GM18517 (cell line): ENCODE results near the gene PANK4.
"Not testable (repeated sequence)": the region's sequence is repeated elsewhere in the genome, so short reads cannot be mapped to it uniquely, and the experiment has no call there.

ENCODE experiments used
- ATAC-seq: cut with Tn5 transposase; IDR thresholded peaks from one replicate; pipeline ENCODE4 v1.9.1; 2021; ENCODE audit warnings: mild to moderate bottlenecking, moderate library complexity; ENCODE audit not compliant: unreplicated experiment

PANK4 gene

DNA sequence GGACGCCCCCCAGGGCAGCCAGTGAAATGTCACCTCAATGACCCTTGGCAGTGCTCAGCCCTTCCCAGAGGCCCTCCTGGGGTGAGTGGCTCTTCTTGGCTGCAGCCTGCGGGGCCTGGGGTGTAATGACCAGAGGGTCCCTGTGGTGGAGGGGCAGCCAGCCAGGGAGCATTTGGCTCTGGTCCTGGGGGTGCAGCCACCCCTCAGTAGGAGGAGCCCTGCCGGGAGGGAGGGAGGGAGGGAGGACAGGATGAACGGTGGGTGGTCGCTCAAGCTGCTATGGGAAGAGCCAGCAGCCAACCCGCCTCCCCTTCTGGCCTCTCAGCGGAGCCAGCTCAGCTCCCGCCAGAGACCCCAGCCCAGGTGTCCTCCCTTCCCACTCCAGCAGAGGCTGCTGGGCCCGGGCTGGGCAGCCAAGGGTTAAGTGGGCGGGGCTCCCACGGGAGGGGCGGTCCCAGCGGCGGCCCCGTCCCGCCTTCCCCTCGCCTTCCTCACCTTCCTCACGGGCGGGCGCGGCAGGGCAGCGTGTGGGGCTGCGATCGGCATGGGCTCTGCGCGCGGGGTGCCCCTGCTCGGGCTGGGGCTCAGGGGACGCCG lies 59.3 kb downstream of the PANK4 start:
- ATAC-seq, result no peak

DNA sequence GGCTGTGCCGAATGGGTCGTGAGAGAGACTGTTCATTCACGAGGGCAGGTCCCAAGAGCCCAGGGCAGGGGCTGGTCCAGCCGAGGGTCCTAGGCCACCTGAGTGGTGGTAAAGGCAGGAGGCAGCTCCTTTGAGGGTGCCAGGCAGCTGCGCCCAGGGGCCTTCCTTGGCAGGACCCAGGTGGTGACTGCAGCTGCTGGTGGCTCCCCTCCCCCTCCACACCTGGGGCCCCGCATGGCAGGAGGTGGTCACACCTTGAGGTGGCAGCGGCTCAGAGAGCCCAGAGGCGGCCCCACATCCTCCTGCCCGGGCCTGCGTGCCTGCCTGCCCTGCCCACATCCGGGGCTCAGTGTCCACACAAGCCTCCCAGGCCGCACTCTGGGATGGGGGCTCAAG lies 60.1 kb downstream of the PANK4 start:
- no peak for ATAC-seq

DNA sequence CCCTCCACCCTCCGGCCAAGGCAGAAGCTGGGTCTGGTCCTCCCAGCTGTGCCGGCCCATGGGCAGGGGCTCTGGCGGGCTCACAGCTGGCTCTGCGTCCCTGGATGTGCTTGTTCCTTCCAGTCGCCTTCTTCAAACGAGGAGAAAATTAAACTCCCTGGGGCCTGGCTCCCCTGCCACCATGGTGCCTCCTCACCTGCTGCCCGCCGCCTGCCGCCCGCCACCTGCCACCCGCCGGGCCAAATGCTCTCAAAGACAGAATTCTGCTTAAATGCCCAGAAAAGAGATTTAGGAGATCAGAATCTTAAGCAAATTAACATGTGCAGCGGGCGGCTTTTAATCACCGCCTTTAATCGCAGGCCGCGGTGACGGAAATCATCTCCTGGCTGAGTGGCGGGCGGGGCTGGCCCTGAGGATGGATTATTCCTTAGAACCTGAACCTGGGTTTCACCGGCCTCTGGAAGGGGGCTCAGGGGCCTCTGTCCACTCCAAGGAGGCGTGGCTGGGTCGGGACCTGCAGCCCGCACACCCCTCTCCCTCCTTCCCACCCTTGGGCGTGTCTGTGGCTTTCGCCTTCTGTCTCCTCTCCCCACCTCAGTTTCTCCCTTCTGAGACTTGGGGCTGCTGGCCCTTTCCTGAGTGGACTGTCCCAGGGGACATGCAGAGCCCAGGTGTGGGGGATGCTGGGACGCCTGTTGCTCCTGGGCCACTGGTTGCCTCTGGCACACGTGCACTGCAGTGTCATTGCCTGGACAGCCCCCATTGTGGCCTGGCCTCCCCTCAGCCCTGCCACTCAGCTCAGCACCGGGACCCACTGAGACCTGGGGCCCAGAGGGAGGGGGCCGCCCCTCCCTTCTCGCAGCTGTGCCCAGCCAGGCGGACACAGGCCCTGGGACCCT lies 60.8 kb downstream of the PANK4 start:
- no peak for ATAC-seq

DNA sequence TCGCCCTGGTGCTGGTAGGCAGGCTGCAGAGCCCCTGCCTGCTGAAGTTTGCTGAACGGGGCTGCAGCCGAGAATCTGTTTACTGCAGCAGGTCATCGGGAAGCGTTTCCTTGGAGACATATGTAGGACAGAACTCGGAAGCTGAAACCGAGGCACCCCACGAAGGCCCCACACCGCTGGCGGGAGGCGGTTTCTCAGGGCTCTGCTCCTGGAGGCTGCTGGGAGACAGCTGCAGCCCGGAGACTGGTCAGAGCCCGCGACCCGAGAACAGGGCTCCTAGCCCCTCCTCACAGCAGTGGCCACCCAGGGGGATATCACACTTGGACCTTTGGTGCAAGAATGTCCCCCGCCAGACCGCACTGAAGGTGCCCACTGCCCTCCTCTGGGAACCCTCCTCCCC lies 63.0 kb downstream of the PANK4 start:
- no peak for ATAC-seq

DNA sequence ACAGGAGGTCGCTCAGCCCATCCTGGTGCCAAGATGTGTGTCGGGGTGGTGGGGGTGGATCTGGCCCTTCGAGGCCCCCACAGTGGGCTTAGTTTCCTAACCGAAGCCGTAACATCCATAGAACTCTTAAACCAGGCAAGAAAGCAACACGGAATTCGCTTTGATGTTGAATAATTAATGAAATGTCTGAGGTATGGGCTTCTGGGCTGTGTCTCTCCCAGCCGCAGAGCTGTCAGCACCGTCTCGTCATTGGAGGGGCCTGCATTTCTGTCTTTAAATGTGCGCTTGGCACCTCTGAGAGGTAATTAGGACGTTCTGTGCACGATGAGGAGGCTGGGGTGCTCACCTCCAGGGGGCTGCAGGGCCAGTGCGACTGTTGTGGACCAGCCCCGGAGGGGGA lies 63.6 kb downstream of the PANK4 start:
- no peak for ATAC-seq

DNA sequence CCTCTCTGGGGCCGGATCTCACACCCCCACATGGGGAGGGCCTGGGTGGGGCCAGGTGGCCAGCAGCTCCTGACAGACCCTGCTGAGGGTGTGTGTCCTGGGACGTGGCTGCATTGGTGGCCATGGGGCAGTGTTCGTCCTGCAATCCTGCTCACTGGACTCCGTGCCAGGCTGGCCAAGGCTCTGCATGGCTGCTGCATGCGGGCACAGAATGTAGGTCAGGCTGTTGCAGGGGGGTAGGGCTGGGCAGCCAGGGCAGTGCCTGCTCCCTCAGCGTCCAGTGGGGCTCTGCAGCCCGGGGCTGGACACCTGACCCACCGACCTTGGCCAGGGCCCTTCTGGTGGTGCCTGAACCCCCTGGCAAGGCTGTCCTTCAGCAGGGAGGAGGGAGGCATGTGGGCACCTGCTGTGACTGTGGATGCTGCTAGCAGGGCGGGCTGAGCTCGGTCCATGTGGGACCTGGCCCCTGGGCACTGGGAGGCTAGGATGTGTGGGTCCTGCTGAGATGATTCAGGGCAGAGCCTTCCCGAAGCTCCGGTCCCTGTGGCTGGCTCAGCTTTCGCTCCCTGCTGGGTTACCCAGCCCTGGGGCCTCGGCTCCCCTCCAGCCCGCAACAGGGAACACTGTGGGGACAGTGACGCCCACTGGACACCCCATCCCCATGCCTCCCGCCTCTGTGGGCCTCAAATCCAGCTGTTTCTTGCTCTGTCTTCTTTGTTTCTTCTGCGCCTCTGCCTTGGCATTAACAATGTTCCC lies 65.2 kb downstream of the PANK4 start:
- ATAC-seq, result no peak

DNA sequence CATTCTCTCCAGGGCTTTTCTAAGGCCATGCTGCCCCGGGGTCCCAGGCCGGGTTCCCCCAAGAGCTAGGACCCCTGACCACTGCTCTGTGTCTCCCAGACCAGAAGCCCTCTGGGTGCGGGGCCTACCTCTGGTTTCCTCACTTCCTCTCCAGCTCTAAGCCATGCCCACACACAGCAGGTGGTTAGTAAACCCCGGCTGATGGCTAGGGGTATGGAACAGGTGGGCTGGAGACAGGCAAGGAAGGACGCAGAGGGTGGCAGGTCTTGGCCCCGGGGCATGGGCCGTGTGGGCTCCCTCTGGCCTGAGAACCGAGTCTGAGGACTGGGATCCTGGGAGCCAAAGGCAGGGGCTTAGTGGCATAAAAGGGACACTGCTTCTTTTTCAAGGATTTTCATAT lies 66.2 kb downstream of the PANK4 start:
- ATAC-seq, result no peak

DNA sequence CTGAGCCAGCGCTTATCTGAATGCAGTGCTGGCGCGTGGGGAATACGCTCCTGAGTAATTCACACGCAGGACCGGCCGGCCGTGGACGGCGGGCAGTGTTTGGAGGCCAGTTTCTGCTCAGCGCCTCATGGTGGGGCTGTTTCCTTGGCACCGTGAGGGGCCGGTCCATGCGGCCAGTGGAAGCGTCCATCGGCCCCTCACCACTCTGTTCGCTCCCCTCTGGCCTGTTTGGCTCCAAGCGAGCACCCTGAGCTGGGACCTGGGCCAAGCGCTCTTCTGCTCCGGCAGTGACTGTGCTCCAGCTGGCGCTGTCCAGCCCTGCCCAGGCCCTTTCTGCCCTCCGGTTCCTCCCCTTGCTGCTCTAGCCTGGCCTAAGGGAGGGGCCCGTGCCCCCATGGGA lies 66.6 kb downstream of the PANK4 start:
- ATAC-seq, result no peak

DNA sequence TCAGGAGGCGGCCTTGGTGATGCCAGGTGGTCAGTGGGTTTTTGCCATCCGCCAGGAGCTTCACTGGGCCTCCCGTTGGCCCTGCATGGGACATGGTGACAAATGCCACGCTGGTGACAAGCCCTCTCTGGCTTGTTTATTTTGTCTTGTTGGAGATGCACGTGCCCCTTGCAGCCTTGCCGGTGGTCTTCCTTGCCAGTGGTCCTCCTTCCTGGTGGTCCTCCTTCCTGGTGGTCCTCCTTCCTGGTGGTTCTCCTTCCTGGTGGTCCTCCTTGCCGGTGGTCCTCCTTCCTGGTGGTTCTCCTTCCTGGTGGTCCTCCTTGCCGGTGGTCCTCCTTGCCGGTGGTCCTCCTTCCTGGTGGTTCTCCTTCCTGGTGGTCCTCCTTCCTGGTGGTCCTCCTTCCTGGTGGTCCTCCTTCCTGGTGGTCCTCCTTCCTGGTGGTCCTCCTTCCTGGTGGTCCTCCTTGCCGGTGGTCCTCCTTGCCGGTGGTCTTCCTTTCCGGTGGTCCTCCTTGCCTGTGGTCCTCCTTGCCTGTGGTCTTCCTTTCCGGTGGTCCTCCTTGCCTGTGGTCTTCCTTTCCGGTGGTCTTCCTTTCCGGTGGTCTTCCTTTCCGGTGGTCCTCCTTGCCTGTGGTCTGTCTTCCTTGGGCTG lies 67.2 kb downstream of the PANK4 start:
- not testable (repeated sequence) for ATAC-seq

DNA sequence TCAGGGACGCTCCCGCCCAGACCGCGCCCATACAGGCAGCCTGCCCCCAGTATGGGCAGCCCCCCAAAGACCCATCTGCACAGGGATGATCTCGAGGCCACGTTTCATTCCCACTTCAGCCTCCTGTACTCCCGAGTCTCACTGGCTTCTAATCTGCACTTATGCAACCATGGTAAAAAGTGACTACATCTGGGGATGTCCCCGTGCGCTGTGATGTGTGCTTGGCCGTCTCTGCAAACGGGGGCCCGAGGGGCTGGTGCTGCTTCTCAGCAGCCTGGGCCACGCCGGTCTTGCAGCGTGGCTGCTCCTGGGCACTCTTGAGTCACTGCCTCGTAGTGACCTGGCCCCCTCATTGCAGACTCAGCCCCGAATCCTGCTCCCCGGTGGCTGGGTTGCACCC lies 67.7 kb downstream of the PANK4 start:
- ATAC-seq, result no peak
